Tibial nerve (tissue), 4 donors: ENCODE data around the gene DYDC1. TPM values are rescaled to one million over a fixed set of nuclear protein-coding genes. Genes with fewer than 3 reads are reported as not detected.
"Not testable (repeated sequence)": the region's sequence is repeated elsewhere in the genome, so short reads cannot be mapped to it uniquely, and the experiment has no call there.

Source experiments
- DNase-seq, 2 donors: peaks; one replicate each; pipeline ENCODE4 v3.0.0-alpha.2; 2019; ENCODE audit warnings: low spot score in 2 of 2
- H3K27ac ChIP-seq, 4 donors: fragments of 200-600 bp; sonication (generic) in 3 of 4; one replicate each; pipeline ENCODE4 v1.5.1; 2017 to 2019; ENCODE audit warnings: mild to moderate bottlenecking in 1 of 4
- H3K27me3 ChIP-seq, 2 donors: fragments of 200-600 bp; sonication (generic) in 1 of 2; one replicate each; pipeline versions ENCODE4 v1.5.1 to v1.6.0; 2017 to 2019
- H3K36me3 ChIP-seq, 3 donors: fragments of 200-600 bp; sonication (generic); one replicate each; pipeline ENCODE4 v1.5.1; 2018 to 2019
- H3K4me1 ChIP-seq, 4 donors: fragments of 200-600 bp; sonication (generic) in 3 of 4; one replicate each; pipeline ENCODE4 v1.5.1; 2017 to 2019
- H3K4me3 ChIP-seq, 4 donors: fragments of 200-600 bp; sonication (generic) in 3 of 4; one replicate each; pipeline ENCODE4 v1.5.1; 2017 to 2019; ENCODE audit warnings: mild to moderate bottlenecking in 1 of 4, moderate library complexity in 1 of 4
- H3K9me3 ChIP-seq, 4 donors: fragments of 200-600 bp; sonication (generic) in 3 of 4; one replicate each; pipeline ENCODE4 v1.5.1; 2017 to 2019
- EP300 ChIP-seq, 2 donors: sonication (generic); formaldehyde crosslinking; IDR thresholded peaks; one replicate each; pipeline ENCODE4 v1.6.1; 2017; ENCODE audit warnings: antibody characterized with exemption in 2 of 2, mild to moderate bottlenecking in 1 of 2
- POLR2A ChIP-seq, 2 donors: fragments of 450-650 bp; IDR thresholded peaks; one replicate each; pipeline ENCODE4 v1.6.1; 2017; ENCODE audit warnings: antibody characterized with exemption in 2 of 2, mild to moderate bottlenecking in 2 of 2, moderate library complexity in 2 of 2
- WGBS, 2 donors: methylation state at CpG; one replicate each; pipeline ENCODE4 v1.1.5; 2018; 5-methylcytosine and 5-hydroxymethylcytosine counted together
- total RNA-seq, 4 donors: library from RNA; depleted of rRNA; stranded (reverse); fragments of >200 nt; gene quantifications; one replicate each; pipeline ENCODE4 v1.1.0, GENCODE V29; 2016
- TF ChIP-seq, protein P1 (sequence below), 5 experiments: fragments of 200-600 bp in 3 of 5; fragments of 450-650 bp in 2 of 5; sonication (generic) in 3 of 5; IDR thresholded peaks; one replicate each; pipeline ENCODE4 v1.5.1; 2016 to 2019; ENCODE audit warnings: antibody characterized with exemption in 5 of 5, mild to moderate bottlenecking in 3 of 5, moderate library complexity in 2 of 5

DYDC1 gene
- total RNA-seq, 4 donors from 2014 or later, result not detected

DNA sequence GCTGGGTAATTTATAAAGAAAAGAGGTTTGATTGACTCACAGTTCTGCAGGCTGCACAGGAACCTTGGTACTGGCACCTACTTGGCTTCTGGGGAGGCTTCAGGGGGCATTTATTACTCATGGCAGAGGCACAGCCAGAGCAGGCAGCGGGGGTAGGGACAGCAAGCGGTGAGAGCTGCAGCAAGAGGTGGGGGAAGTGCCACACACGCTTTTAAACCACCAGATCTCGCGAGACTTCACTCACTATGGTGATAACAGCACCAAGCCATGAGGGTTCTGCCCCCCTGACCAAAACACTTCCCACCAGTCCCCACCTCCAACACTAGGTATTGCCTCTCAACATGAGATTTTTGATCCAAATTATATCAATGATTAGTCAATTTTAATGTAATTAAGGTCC lies 43.0 kb downstream of the DYDC1 start:
- no peaks in the 10 kb centered on the region for H3K27me3 ChIP-seq
- H3K4me3 ChIP-seq, result no peak overlapping the region
- no peaks in the 10 kb centered on the region for H3K36me3 ChIP-seq
- H3K4me1 ChIP-seq, result no peaks in the 10 kb centered on the region
- no peak overlapping the region for H3K27ac ChIP-seq
- H3K9me3 ChIP-seq, result peaks cover 0 to 6% (median 2%) of the 10 kb centered on the region in 4 donors
- 79 to 90% methylated on average over 5 of the region's 5 CpGs for WGBS, 2 donors
- TF ChIP-seq POLR2A (IDR thresholded peaks at IDR 0.05) (no peak), EP300 (IDR thresholded peaks at IDR 0.05) (no peak)
- TF ChIP-seq, protein P1, sequence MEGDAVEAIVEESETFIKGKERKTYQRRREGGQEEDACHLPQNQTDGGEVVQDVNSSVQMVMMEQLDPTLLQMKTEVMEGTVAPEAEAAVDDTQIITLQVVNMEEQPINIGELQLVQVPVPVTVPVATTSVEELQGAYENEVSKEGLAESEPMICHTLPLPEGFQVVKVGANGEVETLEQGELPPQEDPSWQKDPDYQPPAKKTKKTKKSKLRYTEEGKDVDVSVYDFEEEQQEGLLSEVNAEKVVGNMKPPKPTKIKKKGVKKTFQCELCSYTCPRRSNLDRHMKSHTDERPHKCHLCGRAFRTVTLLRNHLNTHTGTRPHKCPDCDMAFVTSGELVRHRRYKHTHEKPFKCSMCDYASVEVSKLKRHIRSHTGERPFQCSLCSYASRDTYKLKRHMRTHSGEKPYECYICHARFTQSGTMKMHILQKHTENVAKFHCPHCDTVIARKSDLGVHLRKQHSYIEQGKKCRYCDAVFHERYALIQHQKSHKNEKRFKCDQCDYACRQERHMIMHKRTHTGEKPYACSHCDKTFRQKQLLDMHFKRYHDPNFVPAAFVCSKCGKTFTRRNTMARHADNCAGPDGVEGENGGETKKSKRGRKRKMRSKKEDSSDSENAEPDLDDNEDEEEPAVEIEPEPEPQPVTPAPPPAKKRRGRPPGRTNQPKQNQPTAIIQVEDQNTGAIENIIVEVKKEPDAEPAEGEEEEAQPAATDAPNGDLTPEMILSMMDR (IDR thresholded peaks at IDR 0.05), result no peak
- no peak for DNase-seq

DNA sequence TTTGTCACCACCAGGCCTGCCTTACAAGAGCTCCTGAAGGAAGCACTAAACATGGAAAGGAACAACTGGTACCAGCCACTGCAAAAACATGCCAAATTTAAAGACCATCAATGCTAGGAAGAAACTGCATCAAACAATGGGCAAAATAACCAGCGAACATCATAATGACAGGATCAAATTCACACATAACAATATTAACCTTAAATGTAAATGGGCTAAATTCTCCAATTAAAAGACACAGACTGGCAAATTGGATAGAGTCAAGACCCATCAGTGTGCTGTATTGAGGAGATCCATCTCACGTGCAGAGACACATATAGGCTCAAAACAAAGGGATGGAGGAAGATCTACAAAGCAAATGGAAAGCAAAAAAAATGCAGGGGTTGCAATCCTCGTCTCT lies 50.6 kb downstream of the DYDC1 start:
- DNase-seq, H3K4me3 ChIP-seq, H3K27ac ChIP-seq, H3K36me3 ChIP-seq, H3K4me1 ChIP-seq, H3K27me3 ChIP-seq: not testable (repeated sequence)
- H3K9me3 ChIP-seq, result peaks cover 0 to 51% (median 2%) of the 10 kb centered on the region in 4 donors
- 87 to 92% methylated on average over 3 of the region's 3 CpGs for WGBS, 2 donors

DNA sequence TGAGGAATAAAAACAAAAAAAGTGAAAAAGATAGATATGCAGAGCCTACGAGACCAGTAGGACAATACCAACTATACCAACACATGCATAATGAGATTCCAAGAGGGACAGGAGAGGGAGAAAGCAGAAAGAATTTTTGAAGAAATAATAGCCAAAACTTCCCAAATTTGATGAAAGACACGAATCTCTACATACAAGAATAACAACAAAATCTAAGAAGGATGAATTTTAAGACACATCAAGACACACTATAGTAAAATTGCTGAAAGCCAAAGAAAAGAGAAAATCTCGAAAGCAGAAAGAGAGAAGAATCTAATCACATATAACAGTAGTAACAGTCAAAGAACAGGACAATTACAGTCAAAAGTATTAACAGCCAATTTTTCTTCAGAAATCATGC lies 59.6 kb downstream of the DYDC1 start:
- DNase-seq, result no peak
- Histone ChIP-seq H3K27me3 (no peaks in the 10 kb centered on the region), H3K36me3 (no peaks in the 10 kb centered on the region), H3K4me1 (no peaks in the 10 kb centered on the region), H3K9me3 (peaks cover 0 to 46% (median 0%) of the 10 kb centered on the region in 4 donors), H3K4me3 (no peak overlapping the region), H3K27ac (no peak overlapping the region)
- TF ChIP-seq, protein P1 (IDR thresholded peaks at IDR 0.05), result no peak
- no peak for TF ChIP-seq POLR2A (IDR thresholded peaks at IDR 0.05)
- TF ChIP-seq EP300 (IDR thresholded peaks at IDR 0.05), result no peak
- WGBS, 2 donors, result 83 to 84% methylated on average over 3 of the region's 3 CpGs

DNA sequence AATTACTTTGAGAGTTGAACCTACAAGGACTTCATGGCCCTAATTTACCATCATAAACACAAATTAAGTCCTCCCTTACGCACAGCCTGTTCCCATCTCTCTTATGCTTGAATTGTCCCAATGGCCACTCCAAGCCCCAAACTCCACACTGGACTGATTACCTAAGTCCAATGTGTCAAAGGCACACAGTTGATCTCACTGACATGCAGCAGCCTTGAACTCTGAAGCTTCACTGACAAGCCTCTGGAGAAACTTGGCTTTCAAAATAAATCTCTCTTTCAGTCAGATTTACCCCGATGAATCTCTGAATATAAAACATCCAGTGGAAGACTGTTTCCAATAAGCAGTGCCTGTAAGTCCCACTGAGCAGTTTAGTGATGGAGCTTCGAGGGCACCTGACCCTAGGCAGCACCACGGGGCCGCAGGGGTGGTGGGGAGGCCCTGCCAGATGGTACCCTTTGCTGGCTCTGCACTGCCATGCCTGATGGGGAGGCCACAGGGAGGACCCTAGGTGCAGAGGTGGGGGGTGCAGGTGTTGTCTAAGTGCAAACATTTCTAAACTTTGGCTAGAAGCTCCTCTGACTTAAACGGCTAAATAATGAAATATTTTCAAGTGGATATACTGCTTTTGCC lies 63.8 kb downstream of the DYDC1 start:
- Histone ChIP-seq H3K9me3 (peaks cover 0 to 25% (median 0%) of the 10 kb centered on the region in 4 donors), H3K27ac (no peak overlapping the region), H3K36me3 (no peaks in the 10 kb centered on the region), H3K27me3 (no peaks in the 10 kb centered on the region), H3K4me1 (no peaks in the 10 kb centered on the region), H3K4me3 (no peak overlapping the region)
- no peak for DNase-seq
- WGBS, 2 donors, result 71 to 80% methylated on average over 6 of the region's 6 CpGs
- no peak for TF ChIP-seq EP300 (IDR thresholded peaks at IDR 0.05)
- no peak for TF ChIP-seq POLR2A (IDR thresholded peaks at IDR 0.05)
- TF ChIP-seq, protein P1 (IDR thresholded peaks at IDR 0.05), result no peak

DNA sequence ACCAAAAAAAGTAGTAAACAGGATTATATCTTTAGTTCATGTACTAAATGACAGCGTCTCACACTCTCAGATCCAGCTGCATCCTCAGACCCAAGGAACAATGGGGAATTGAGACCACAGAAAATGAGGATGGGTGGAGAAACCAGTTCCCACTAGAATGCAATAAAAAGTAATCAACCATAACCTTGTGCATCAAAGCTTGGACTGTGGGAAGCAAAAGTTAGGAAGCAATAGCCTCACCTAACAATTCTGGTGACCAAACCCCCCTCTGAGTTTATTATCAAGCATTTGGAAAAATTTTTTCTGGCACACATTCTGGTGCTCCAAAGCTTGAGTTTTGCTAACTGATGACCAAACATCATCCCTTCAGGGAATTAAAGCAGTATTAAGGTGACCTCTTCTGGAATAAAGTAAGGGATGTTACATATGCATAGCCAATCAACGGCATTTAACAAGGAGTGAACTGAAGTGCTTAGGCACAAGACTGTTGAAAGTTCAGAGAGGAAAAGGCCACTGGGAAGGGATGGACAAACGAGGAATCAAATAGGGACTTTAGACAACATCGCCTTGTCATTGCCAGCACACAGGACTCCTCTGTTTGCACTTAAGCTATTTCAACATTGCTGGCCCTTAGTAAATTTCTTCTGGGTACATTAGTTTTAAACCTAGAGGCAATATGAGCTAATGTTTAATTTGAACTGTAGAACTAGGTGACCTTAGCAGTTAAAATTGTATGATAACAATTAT lies 65.9 kb downstream of the DYDC1 start:
- no peak for DNase-seq
- WGBS, 2 donors, result 39 to 48% methylated on average over 4 of the region's 4 CpGs
- H3K4me1 ChIP-seq, result no peaks in the 10 kb centered on the region
- no peaks in the 10 kb centered on the region for H3K36me3 ChIP-seq
- no peaks in the 10 kb centered on the region for H3K27me3 ChIP-seq
- H3K27ac ChIP-seq, result no peak overlapping the region
- H3K4me3 ChIP-seq, result no peak overlapping the region
- peaks cover 0 to 7% (median 0%) of the 10 kb centered on the region in 4 donors for H3K9me3 ChIP-seq
- no peak for TF ChIP-seq POLR2A (IDR thresholded peaks at IDR 0.05)
- no peak for TF ChIP-seq EP300 (IDR thresholded peaks at IDR 0.05)
- TF ChIP-seq, protein P1 (IDR thresholded peaks at IDR 0.05), result no peak
